ENCODE results near the gene AP3B1. TPM values are rescaled to one million over a fixed set of nuclear protein-coding genes. Genes with fewer than 3 reads are reported as not detected.
A peak's percentile ranks its signal among the peaks of the same experiment; 100 is the strongest.

The AP3B1 gene
- total RNA-seq, 2 experiments from 2014 or later: 32.5 to 39.5 TPM

GRCh38 chr5:78291687-78292086, 2.8 kb downstream of the AP3B1 start:
- DNase-seq (ENCODE audit: low spot score): no peak
- Histone ChIP-seq H3K4me1 (ENCODE audit: insufficient read depth, low read length, poor library complexity, severe bottlenecking) (peaks cover 33% of the 10 kb centered on the region), H3K36me3 (ENCODE audit: insufficient read depth, low read length) (no peaks in the 10 kb centered on the region; the same call in 1 of the 2 replicates), H3K27ac (ENCODE audit: low read depth, low read length, poor library complexity, severe bottlenecking) (no peak overlapping the region), H3K4me3 (ENCODE audit: low read depth, low read length, poor library complexity, severe bottlenecking) (no peak overlapping the region), H3K9me3 (ENCODE audit: low read length) (no peaks in the 10 kb centered on the region), H2AFZ (ENCODE audit: low read length) (no peak overlapping the region), H4K20me1 (ENCODE audit: insufficient read depth, low read length) (peaks cover 8% of the 10 kb centered on the region; the same call in 1 of the 2 replicates), H3K9me2 (ENCODE audit: insufficient read depth, low read length) (no peaks in the 10 kb centered on the region), H3K4me2 (ENCODE audit: low read length) (peak overlapping the region; percentile 86), H3K79me2 (ENCODE audit: insufficient read depth, low read depth, low read length) (peaks cover 76% of the 10 kb centered on the region)
- intact Hi-C loops (cut with micrococcal nuclease; ENCODE audit: unreplicated experiment): no loop called here
- POLR2A ChIA-PET: interaction anchor here (0.5 to 1.8 kb wide), 6 partner anchors 8 to 566 kb away, joined by 3 to 5 read pairs (median 4); no protein-coding TSS in a partner anchor
- CTCF ChIA-PET (ENCODE audit: unreplicated experiment): no interaction called here
- BruUV-seq (replicated peaks): no TSS peak
- TF ChIP-seq CTCF (conservative IDR thresholded peaks at IDR 0.05; ENCODE audit: low read length) (no peak), EZH2phosphoT487 (IDR thresholded peaks at IDR 0.05; ENCODE audit: borderline replicate concordance, low read depth, low read length) (no peak)

- Histone ChIP-seq H3K9me3 (ENCODE audit: low read length) (no peaks in the 10 kb centered on the region), H3K4me3 (ENCODE audit: low read depth, low read length, poor library complexity, severe bottlenecking) (no peak overlapping the region), H3K79me2 (ENCODE audit: insufficient read depth, low read depth, low read length) (peaks cover 85% of the 10 kb centered on the region), H3K9me2 (ENCODE audit: insufficient read depth, low read length) (no peaks in the 10 kb centered on the region), H4K20me1 (ENCODE audit: insufficient read depth, low read length) (peaks cover 8% of the 10 kb centered on the region; the same call in 1 of the 2 replicates), H3K4me1 (ENCODE audit: insufficient read depth, low read length, poor library complexity, severe bottlenecking) (peaks cover 26% of the 10 kb centered on the region), H3K27ac (ENCODE audit: low read depth, low read length, poor library complexity, severe bottlenecking) (no peak overlapping the region), H3K4me2 (ENCODE audit: low read length) (no peak overlapping the region), H2AFZ (ENCODE audit: low read length) (no peak overlapping the region), H3K36me3 (ENCODE audit: insufficient read depth, low read length) (no peaks in the 10 kb centered on the region; the same call in 1 of the 2 replicates)
- CTCF ChIA-PET (ENCODE audit: unreplicated experiment): no interaction called here
- POLR2A ChIA-PET: interaction anchor here (1.1 kb wide), 1 partner anchor 14 kb away, joined by 3 read pairs; no protein-coding TSS in a partner anchor
- BruUV-seq (replicated peaks): no TSS peak
- no peak for TF ChIP-seq EZH2phosphoT487 (IDR thresholded peaks at IDR 0.05; ENCODE audit: borderline replicate concordance, low read depth, low read length)
- TF ChIP-seq CTCF (conservative IDR thresholded peaks at IDR 0.05; ENCODE audit: low read length): no peak
- intact Hi-C loops (cut with micrococcal nuclease; ENCODE audit: unreplicated experiment): no loop called here
- no peak for DNase-seq (ENCODE audit: low spot score)
Measured at GRCh38 chr5:78289911-78290310, 4.6 kb downstream of the AP3B1 start.

- ChIA-PET POLR2A (interaction anchor here (0.6 to 1.0 kb wide), 4 partner anchors 11 to 514 kb away, joined by 3 read pairs; no protein-coding TSS in a partner anchor), CTCF (ENCODE audit: unreplicated experiment) (no interaction called here)
- no peak for DNase-seq (ENCODE audit: low spot score)
- Histone ChIP-seq H3K9me2 (ENCODE audit: insufficient read depth, low read length) (no peaks in the 10 kb centered on the region), H3K4me1 (ENCODE audit: insufficient read depth, low read length, poor library complexity, severe bottlenecking) (peaks cover 22% of the 10 kb centered on the region), H3K79me2 (ENCODE audit: insufficient read depth, low read depth, low read length) (peaks cover 73% of the 10 kb centered on the region), H3K27ac (ENCODE audit: low read depth, low read length, poor library complexity, severe bottlenecking) (no peak overlapping the region), H4K20me1 (ENCODE audit: insufficient read depth, low read length) (peaks cover 3% of the 10 kb centered on the region; the same call in 1 of the 2 replicates), H3K4me2 (ENCODE audit: low read length) (no peak overlapping the region), H2AFZ (ENCODE audit: low read length) (no peak overlapping the region), H3K9me3 (ENCODE audit: low read length) (no peaks in the 10 kb centered on the region), H3K36me3 (ENCODE audit: insufficient read depth, low read length) (no peaks in the 10 kb centered on the region; the same call in 1 of the 2 replicates), H3K4me3 (ENCODE audit: low read depth, low read length, poor library complexity, severe bottlenecking) (no peak overlapping the region)
- no peak for TF ChIP-seq EZH2phosphoT487 (IDR thresholded peaks at IDR 0.05; ENCODE audit: borderline replicate concordance, low read depth, low read length)
- no peak for TF ChIP-seq CTCF (conservative IDR thresholded peaks at IDR 0.05; ENCODE audit: low read length)
- intact Hi-C loops (cut with micrococcal nuclease; ENCODE audit: unreplicated experiment): no loop called here
- no TSS peak for BruUV-seq (replicated peaks)
Measured at GRCh38 chr5:78288246-78288645, 6.3 kb downstream of the AP3B1 start.

Data from OCI-LY7 (cell line).